DND-41 (cell line): ENCODE results near the gene ANKRD65.

Source experiments
- ATAC-seq: fragments of 200-7000 bp; cut with Tn5 transposase; 3 replicates; pipeline ENCODE4 v1.9.1; 2021; ENCODE audit warnings: low read depth; ENCODE audit not compliant: insufficient read depth
- DNase-seq: peaks from one replicate; pipeline ENCODE4 v3.0.0-alpha.2; 2020
- H2AFZ ChIP-seq: 2 replicates; pipeline ENCODE4 v1.6.0; 2012; ENCODE audit warnings: low read depth, low read length
- H3K27ac ChIP-seq: 2 replicates; pipeline ENCODE4 v1.5.1; 2012; ENCODE audit warnings: low read length, inconsistent platforms
- H3K27me3 ChIP-seq: fragments of 200-600 bp; sonication (generic); 2 replicates; pipeline ENCODE4 v1.6.0; 2012; ENCODE audit warnings: low read length, mild to moderate bottlenecking, inconsistent platforms; ENCODE audit not compliant: insufficient read depth, poor library complexity
- H3K36me3 ChIP-seq: 2 replicates; pipeline ENCODE4 v1.5.1; 2012; ENCODE audit warnings: low read length, inconsistent platforms; ENCODE audit not compliant: insufficient read depth
- H3K4me1 ChIP-seq: 2 replicates; pipeline ENCODE4 v1.5.1; 2012; ENCODE audit warnings: mild to moderate bottlenecking, low read length; ENCODE audit not compliant: insufficient read depth
- H3K4me2 ChIP-seq: 2 replicates; pipeline ENCODE4 v1.6.0; 2012; ENCODE audit warnings: mild to moderate bottlenecking, moderate library complexity, low read length, inconsistent platforms; ENCODE audit not compliant: insufficient read depth
- H3K4me3 ChIP-seq, 2 experiments: fragments of 200-600 bp in 1 of 2; shearing (Covaris generic) in 1 of 2; 2 replicates each; pipeline ENCODE4 v1.5.1; 2012 to 2016; ENCODE audit warnings: inconsistent platforms in 2 of 2, low read length in 2 of 2, mild to moderate bottlenecking in 2 of 2, low read depth in 1 of 2, moderate library complexity in 1 of 2
- H3K79me2 ChIP-seq: 2 replicates; pipeline ENCODE4 v1.6.0; 2012; ENCODE audit warnings: low read length, inconsistent platforms; ENCODE audit not compliant: insufficient read depth
- H3K9ac ChIP-seq: 2 replicates; pipeline ENCODE4 v1.6.0; 2012; ENCODE audit warnings: low read depth, mild to moderate bottlenecking, inconsistent platforms, low read length, moderate library complexity
- H3K9me3 ChIP-seq: 2 replicates; pipeline ENCODE4 v1.5.1; 2012; ENCODE audit warnings: low read length, moderate library complexity, mild to moderate bottlenecking, inconsistent platforms; ENCODE audit not compliant: insufficient read depth, severe bottlenecking
- H4K20me1 ChIP-seq: 2 replicates; pipeline ENCODE4 v1.6.0; 2012; ENCODE audit warnings: low read length; ENCODE audit not compliant: insufficient read depth
- EZH2 ChIP-seq: IDR thresholded peaks from 3 replicates; pipeline ENCODE4 v1.6.1; 2012; ENCODE audit warnings: borderline replicate concordance, low read depth, mild to moderate bottlenecking, moderate library complexity, low read length, inconsistent platforms; ENCODE audit not compliant: severe bottlenecking
- TF ChIP-seq, protein P1 (sequence below): IDR thresholded peaks from 2 replicates; pipeline ENCODE4 v1.5.1; 2012; ENCODE audit warnings: borderline replicate concordance, low read length, moderate library complexity, mild to moderate bottlenecking; ENCODE audit not compliant: poor library complexity, severe bottlenecking; ENCODE audit errors: extremely low read depth

ANKRD65 gene

DNA sequence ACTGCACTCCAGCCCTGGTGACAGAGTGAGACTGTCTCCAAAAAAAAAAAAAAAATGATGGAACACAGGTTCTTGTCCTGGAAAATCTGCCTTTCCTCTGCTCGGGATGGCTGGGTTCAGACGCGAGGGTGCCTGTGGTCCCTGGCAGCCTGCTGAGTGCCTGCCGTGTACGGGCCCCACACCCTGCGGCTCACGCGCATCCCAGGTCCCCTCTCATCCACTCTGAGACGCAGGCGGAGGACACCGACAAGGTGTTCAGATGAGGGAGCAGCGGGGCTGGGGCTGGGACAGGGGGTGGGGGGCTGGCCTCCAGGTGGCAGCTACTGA is 4.3 kb upstream of the ANKRD65 start:
- ATAC-seq (no peak), DNase-seq (no peak)
- H3K27ac ChIP-seq, result no peak overlapping the region
- H2AFZ ChIP-seq, result no peak overlapping the region
- H3K9me3 ChIP-seq, result no peaks in the 10 kb centered on the region
- H3K27me3 ChIP-seq, result no peaks in the 10 kb centered on the region
- no peak overlapping the region for H3K4me2 ChIP-seq
- no peak overlapping the region for H3K9ac ChIP-seq
- peaks cover 6% of the 10 kb centered on the region; the same call in 1 of the 2 replicates for H3K4me1 ChIP-seq
- H3K36me3 ChIP-seq, result no peaks in the 10 kb centered on the region
- no peaks in the 10 kb centered on the region for H3K79me2 ChIP-seq
- H4K20me1 ChIP-seq, result no peaks in the 10 kb centered on the region
- H3K4me3 ChIP-seq, result no peak overlapping the region
- TF ChIP-seq EZH2, result no peak
- TF ChIP-seq, protein P1, sequence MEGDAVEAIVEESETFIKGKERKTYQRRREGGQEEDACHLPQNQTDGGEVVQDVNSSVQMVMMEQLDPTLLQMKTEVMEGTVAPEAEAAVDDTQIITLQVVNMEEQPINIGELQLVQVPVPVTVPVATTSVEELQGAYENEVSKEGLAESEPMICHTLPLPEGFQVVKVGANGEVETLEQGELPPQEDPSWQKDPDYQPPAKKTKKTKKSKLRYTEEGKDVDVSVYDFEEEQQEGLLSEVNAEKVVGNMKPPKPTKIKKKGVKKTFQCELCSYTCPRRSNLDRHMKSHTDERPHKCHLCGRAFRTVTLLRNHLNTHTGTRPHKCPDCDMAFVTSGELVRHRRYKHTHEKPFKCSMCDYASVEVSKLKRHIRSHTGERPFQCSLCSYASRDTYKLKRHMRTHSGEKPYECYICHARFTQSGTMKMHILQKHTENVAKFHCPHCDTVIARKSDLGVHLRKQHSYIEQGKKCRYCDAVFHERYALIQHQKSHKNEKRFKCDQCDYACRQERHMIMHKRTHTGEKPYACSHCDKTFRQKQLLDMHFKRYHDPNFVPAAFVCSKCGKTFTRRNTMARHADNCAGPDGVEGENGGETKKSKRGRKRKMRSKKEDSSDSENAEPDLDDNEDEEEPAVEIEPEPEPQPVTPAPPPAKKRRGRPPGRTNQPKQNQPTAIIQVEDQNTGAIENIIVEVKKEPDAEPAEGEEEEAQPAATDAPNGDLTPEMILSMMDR, result no peak

DNA sequence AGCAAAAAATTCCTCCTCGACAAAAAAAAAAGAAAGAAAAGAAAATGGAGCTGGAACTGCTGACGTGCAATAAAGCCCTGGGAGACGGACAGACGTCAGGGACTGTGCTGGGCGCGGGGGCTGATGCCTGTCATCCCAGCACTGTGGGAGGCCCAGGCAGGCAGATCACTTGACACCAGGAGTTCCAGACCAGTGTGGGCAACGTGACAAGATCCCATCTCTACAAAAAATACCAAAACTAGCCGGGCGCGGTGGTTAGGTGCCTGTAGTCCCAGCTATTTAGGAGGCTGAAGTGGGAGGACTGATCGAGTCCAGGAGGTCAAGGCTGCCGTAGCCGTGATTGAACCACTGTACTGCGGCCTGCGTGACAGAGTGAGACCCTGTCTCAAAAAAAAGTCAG is 3.6 kb upstream of the ANKRD65 start:
- Histone ChIP-seq H3K79me2 (no peaks in the 10 kb centered on the region), H3K9ac (no peak overlapping the region), H3K9me3 (no peaks in the 10 kb centered on the region), H4K20me1 (no peaks in the 10 kb centered on the region), H2AFZ (no peak overlapping the region), H3K36me3 (no peaks in the 10 kb centered on the region), H3K4me2 (no peak overlapping the region), H3K4me1 (peaks cover 6% of the 10 kb centered on the region; the same call in 1 of the 2 replicates), H3K4me3 (no peak overlapping the region), H3K27ac (no peak overlapping the region), H3K27me3 (no peaks in the 10 kb centered on the region)
- no peak for TF ChIP-seq EZH2
- TF ChIP-seq, protein P1, result no peak
- DNase-seq (no peak), ATAC-seq (no peak)

DNA sequence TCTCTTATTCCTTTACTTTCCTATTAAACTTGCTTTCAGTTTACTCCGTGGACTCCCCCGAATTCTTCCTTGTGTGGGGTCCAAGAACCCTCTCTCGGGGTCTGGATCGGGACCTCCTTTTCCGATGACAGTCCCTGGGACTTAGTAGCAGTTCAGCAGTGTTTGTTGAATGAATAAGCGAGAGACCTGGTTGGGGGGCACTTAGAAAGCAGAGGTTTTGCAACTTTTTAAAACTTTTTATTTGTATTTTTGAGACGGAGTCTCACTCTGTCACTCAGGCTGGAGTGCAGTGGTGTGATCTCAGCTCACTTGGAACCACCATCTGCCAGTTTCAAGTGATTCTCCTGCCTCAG is 2.1 kb upstream of the ANKRD65 start:
- ATAC-seq, result no peak
- H3K4me1 ChIP-seq, result peaks cover 6% of the 10 kb centered on the region; the same call in 1 of the 2 replicates
- H3K9me3 ChIP-seq, result no peaks in the 10 kb centered on the region
- H3K27ac ChIP-seq, result no peak overlapping the region
- no peak overlapping the region for H3K4me3 ChIP-seq
- no peak overlapping the region for H2AFZ ChIP-seq
- no peak overlapping the region for H3K9ac ChIP-seq
- H3K4me2 ChIP-seq, result no peak overlapping the region
- TF ChIP-seq EZH2, result no peak
- TF ChIP-seq, protein P1, result no peak
- H3K27me3 ChIP-seq, result no peaks in the 10 kb centered on the region
- H4K20me1 ChIP-seq, result no peaks in the 10 kb centered on the region
- DNase-seq, result no peak
- H3K36me3 ChIP-seq, result no peaks in the 10 kb centered on the region
- no peaks in the 10 kb centered on the region for H3K79me2 ChIP-seq

DNA sequence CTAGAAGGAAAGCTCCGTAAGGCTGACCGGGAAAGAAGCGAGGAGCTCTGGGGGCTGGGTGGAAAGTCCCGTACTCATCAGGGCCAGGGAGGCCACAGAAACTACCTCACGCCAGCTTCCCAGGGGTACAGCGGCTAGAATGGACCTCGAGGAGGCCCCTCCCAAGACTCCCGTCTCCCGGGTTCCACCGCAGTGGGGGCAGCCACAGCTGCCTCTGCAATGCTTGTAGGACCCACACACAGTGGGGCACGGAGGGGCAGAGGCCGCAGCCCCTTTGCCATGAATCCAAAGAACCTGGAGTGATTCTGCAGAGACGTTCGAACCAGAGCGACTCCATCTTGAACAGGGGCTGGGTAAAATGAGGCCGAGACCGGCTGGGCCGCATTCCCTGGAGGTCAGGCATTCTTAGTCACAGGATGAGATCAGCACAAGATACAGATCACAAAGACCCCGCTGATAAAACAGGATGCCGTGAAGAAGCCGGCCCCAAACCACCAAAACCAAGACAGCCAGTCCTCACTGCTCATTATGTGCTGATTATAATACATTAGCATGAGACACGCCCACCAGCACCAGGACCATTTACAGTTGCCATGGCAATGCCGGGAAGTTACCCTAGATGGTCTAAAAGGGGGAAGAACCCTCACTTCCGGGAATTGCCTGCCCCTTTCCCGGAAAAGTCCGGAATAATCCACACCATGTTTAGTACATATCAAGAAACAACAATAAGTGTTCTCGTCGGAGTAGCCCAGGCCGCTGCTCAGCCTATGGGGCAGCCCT is 1.6 kb upstream of the ANKRD65 start:
- H3K36me3 ChIP-seq, result no peaks in the 10 kb centered on the region
- DNase-seq, result peak; percentile 36
- 0 out of 3 replicates have a peak, but pooled peaks have one; percentile 29 for ATAC-seq
- H3K4me1 ChIP-seq, result peaks cover 6% of the 10 kb centered on the region; the same call in 1 of the 2 replicates
- no peaks in the 10 kb centered on the region for H3K79me2 ChIP-seq
- no peaks in the 10 kb centered on the region for H3K9me3 ChIP-seq
- H3K4me3 ChIP-seq, result no peak overlapping the region
- no peak overlapping the region for H3K4me2 ChIP-seq
- H3K9ac ChIP-seq, result no peak overlapping the region
- no peak overlapping the region for H2AFZ ChIP-seq
- TF ChIP-seq, protein P1, result no peak
- no peak for TF ChIP-seq EZH2
- no peaks in the 10 kb centered on the region for H3K27me3 ChIP-seq
- H3K27ac ChIP-seq, result no peak overlapping the region
- H4K20me1 ChIP-seq, result no peaks in the 10 kb centered on the region
